Subcutaneous adipose tissue (tissue), 4 donors: Measurements from ENCODE around the gene CLCN1. TPM values are rescaled to one million over a fixed set of nuclear protein-coding genes. Genes with fewer than 3 reads are reported as not detected.

Experiments used
- total RNA-seq, 4 donors: library from RNA; depleted of rRNA; stranded (reverse); fragments of >200 nt; gene quantifications; one replicate each; pipeline ENCODE4 v1.1.0, GENCODE V29; 2016
- TF ChIP-seq, protein P1 (sequence below): fragments of 450-650 bp; IDR thresholded peaks from one replicate; pipeline ENCODE4 v1.5.1; 2016; ENCODE audit warnings: low read depth, mild to moderate bottlenecking, control low read depth, antibody characterized with exemption, moderate library complexity

Gene CLCN1
- total RNA-seq, 4 donors from 2014 or later = 0.38 TPM; not detected in 3

DNA sequence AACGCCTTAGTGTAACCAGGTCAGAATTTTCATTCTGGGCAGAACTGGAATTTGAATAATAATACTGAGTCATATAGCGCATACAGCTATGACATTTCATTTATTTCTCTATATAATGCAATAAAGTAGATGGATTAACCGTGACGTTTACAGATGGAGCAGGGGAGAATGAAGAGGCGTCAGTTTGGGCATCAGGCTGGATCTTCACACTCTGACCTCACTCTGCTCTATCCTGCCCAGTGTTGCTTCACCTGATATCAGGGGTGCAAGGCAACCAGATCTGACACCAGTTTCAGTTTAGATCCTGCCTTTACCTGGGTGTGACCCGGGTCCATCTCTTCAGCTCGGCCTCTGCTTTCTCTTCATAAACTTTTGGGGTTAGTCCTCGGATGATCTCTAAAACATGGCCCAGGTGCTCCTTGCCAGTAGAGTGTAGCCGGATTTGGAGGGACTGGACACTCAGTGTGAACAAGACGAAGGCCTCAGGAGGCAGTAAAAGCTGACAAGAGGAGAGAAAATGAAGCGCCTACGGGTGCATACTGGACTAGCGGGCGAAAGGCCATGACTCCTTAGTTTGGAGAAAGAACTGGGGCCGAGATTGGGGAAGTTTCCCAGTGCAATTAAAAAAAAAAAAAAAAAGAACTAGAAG is 63.8 kb downstream of the CLCN1 start:
- TF ChIP-seq, protein P1, sequence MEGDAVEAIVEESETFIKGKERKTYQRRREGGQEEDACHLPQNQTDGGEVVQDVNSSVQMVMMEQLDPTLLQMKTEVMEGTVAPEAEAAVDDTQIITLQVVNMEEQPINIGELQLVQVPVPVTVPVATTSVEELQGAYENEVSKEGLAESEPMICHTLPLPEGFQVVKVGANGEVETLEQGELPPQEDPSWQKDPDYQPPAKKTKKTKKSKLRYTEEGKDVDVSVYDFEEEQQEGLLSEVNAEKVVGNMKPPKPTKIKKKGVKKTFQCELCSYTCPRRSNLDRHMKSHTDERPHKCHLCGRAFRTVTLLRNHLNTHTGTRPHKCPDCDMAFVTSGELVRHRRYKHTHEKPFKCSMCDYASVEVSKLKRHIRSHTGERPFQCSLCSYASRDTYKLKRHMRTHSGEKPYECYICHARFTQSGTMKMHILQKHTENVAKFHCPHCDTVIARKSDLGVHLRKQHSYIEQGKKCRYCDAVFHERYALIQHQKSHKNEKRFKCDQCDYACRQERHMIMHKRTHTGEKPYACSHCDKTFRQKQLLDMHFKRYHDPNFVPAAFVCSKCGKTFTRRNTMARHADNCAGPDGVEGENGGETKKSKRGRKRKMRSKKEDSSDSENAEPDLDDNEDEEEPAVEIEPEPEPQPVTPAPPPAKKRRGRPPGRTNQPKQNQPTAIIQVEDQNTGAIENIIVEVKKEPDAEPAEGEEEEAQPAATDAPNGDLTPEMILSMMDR = no peak

GRCh38 chr7:143380260-143380645 is 64.3 kb downstream of the CLCN1 start:
- TF ChIP-seq, protein P1 = no peak

DNA sequence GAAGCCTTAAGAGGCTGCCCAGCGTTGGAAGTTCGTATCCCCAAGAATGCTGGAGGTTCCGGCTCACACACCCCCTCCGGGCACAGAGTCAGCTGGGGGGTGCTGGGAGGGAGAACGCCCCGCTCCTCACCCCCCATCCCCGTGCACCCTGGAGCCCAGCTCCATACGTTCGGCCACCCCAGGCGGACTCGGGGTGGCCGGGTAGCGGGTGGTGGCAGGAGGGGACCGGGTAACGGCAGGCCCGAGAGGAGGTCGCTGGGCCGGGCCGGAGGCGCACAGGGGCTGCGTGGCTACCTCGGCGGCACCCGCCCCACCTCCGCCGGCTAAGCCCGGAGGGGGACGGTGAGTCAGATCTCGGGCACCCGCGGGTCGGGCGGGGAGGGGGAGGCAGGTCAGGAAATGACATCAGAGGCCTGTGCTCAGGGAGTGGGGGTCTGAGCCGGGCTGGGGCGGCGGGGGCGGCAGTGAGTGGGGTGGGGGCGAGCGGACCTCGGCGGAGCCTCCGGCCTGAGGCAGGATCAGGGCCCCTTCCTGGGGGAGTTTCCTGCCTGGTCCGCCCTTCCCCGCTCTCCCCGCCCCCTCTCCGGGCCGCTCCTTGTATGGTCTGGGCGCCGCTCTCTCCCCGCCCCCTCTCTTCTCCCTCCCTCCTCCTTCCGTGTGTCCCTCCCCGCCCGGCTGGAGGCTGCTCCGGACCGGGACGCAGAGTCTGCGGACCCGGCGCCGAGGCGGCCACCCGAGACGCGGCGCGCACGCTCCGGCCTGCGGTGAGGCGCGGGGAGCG is 64.9 kb downstream of the CLCN1 start, which contains the start of gene ZYX:
ZYX (plus strand) TSS at position 700 of the 781 bp plus-strand sequence. CDS start 227 bp downstream, outside the sequence.
- TF ChIP-seq, protein P1 = no peak

- TF ChIP-seq, protein P1 = no peak
Observed at GRCh38 chr7:143381427-143382125, 65.7 kb downstream of the CLCN1 start.

- TF ChIP-seq, protein P1 = no peak
Observed at GRCh38 chr7:143382126-143382790, 66.3 kb downstream of the CLCN1 start.

- TF ChIP-seq, protein P1 = no peak
Observed at GRCh38 chr7:143382791-143383641, 67.1 kb downstream of the CLCN1 start.
